Smooth muscle cell (in vitro differentiated cells): ENCODE results near the gene CCDC183. TPM values are rescaled to one million over a fixed set of nuclear protein-coding genes. Genes with fewer than 3 reads are reported as not detected.
"Not testable (repeated sequence)": the region's sequence is repeated elsewhere in the genome, so short reads cannot be mapped to it uniquely, and the experiment has no call there.

Source experiments
- DNase-seq: peaks from one replicate; lab custom pipeline; 2025; ENCODE audit not compliant: unreplicated experiment; lab: John Stamatoyannopoulos, UW
- H2AFZ ChIP-seq: fragments of 200-600 bp; sonication (generic); 2 replicates; pipeline ENCODE4 v1.6.0; 2016; ENCODE audit warnings: antibody characterized with exemption, low read depth, mild to moderate bottlenecking
- H3F3A ChIP-seq: fragments of 200-600 bp; sonication (generic); 2 replicates; pipeline ENCODE4 v1.6.0; 2017; ENCODE audit warnings: antibody characterized with exemption, low read depth
- H3K27ac ChIP-seq: fragments of 200-600 bp; sonication (generic); 2 replicates; pipeline ENCODE4 v1.5.1; 2016; ENCODE audit warnings: low read depth, mild to moderate bottlenecking
- H3K27me3 ChIP-seq: fragments of 200-600 bp; sonication (generic); 2 replicates; pipeline ENCODE4 v1.6.1; 2016; ENCODE audit warnings: low read depth, mild to moderate bottlenecking
- H3K36me3 ChIP-seq: fragments of 200-600 bp; sonication (generic); 2 replicates; pipeline ENCODE4 v1.5.1; 2016; ENCODE audit warnings: low read depth
- H3K4me1 ChIP-seq: fragments of 200-600 bp; sonication (generic); 2 replicates; pipeline ENCODE4 v1.5.1; 2016; ENCODE audit warnings: low read depth
- H3K4me2 ChIP-seq: fragments of 200-600 bp; sonication (generic); 2 replicates; pipeline ENCODE4 v1.6.0; 2016; ENCODE audit warnings: mild to moderate bottlenecking
- H3K4me3 ChIP-seq: fragments of 200-600 bp; sonication (generic); 2 replicates; pipeline ENCODE4 v1.5.1; 2016; ENCODE audit warnings: mild to moderate bottlenecking
- H3K79me2 ChIP-seq: fragments of 200-600 bp; sonication (generic); 2 replicates; pipeline ENCODE4 v1.6.0; 2016; ENCODE audit warnings: low read depth, mild to moderate bottlenecking
- H3K9ac ChIP-seq: fragments of 200-600 bp; sonication (generic); 2 replicates; pipeline ENCODE4 v1.6.0; 2016; ENCODE audit warnings: low read depth
- H3K9me3 ChIP-seq: fragments of 200-600 bp; sonication (generic); replicated peaks from 2 replicates; pipeline ENCODE4 v1.5.1; 2016; ENCODE audit warnings: low read depth
- H4K20me1 ChIP-seq: fragments of 200-600 bp; sonication (generic); 2 replicates; pipeline ENCODE4 v1.6.0; 2016; ENCODE audit warnings: low read depth
- WGBS: methylation state at CpG from one replicate; pipeline ENCODE4 v1.1.7; 2016; ENCODE audit warnings: low lambda C conversion rate; 5-methylcytosine and 5-hydroxymethylcytosine counted together
- polyA plus RNA-seq: library from polyadenylated mRNA; unstranded; fragments of >200 nt; fragmentation: Nextera tagmentation; extraction: Ambion mirVana; gene quantifications from 2 replicates; pipeline ENCODE4 v1.2.1, GENCODE V29; 2016
- total RNA-seq: library from RNA; depleted of rRNA; stranded (reverse); fragments of >200 nt; gene quantifications from 2 replicates; pipeline ENCODE4 v1.2.3, GENCODE V29; 2014
- TF ChIP-seq, protein P1 (sequence below): fragments of 200-600 bp; sonication (generic); IDR thresholded peaks from 2 replicates; pipeline ENCODE4 v1.5.1; 2017; ENCODE audit warnings: borderline replicate concordance, mild to moderate bottlenecking, antibody characterized with exemption; ENCODE audit not compliant: insufficient read depth, poor library complexity, severe bottlenecking

The CCDC183 gene
- total and polyA plus RNA-seq, 2 experiments from 2014 or later = 2.0 to 3.7 TPM

DNA sequence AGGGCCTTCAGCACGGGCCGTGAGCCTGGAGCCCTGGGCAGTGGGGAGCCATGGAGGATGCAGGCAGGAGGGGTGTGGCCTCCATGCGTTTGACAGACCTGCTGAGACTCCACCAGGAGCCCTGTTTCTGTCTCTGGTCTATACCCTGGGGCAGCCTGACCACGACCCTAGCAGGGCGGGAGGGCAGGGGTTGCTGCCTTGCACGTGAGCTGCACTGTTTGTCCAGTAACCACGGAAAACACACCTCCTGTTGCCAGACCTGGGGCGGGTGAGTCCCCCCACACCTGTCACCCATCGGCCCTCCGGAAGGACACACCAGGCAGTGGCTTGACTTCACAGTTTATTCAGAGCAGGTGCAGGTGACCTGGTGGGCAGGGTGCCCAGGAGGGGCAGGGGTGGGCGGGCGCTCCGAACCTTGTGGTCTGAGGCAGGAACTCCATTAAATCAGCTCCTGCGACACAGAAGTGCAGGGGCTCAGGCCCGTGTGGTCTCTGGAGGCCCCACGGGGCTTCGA is 42.0 kb upstream of the CCDC183 start:
- no peak overlapping the region for H3K4me2 ChIP-seq
- no peaks in the 10 kb centered on the region for H3K36me3 ChIP-seq
- no peak for DNase-seq
- TF ChIP-seq, protein P1, sequence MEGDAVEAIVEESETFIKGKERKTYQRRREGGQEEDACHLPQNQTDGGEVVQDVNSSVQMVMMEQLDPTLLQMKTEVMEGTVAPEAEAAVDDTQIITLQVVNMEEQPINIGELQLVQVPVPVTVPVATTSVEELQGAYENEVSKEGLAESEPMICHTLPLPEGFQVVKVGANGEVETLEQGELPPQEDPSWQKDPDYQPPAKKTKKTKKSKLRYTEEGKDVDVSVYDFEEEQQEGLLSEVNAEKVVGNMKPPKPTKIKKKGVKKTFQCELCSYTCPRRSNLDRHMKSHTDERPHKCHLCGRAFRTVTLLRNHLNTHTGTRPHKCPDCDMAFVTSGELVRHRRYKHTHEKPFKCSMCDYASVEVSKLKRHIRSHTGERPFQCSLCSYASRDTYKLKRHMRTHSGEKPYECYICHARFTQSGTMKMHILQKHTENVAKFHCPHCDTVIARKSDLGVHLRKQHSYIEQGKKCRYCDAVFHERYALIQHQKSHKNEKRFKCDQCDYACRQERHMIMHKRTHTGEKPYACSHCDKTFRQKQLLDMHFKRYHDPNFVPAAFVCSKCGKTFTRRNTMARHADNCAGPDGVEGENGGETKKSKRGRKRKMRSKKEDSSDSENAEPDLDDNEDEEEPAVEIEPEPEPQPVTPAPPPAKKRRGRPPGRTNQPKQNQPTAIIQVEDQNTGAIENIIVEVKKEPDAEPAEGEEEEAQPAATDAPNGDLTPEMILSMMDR = no peak
- H4K20me1 ChIP-seq = no peaks in the 10 kb centered on the region
- H3K9ac ChIP-seq = no peak overlapping the region
- no peaks in the 10 kb centered on the region for H3F3A ChIP-seq
- H3K27me3 ChIP-seq = no peaks in the 10 kb centered on the region
- 95% methylated on average over 15 of the region's 17 CpGs for WGBS
- H3K4me3 ChIP-seq = no peak overlapping the region
- no peaks in the 10 kb centered on the region for H3K79me2 ChIP-seq
- H2AFZ ChIP-seq = no peak overlapping the region
- no peaks in the 10 kb centered on the region for H3K4me1 ChIP-seq
- no peak overlapping the region for H3K27ac ChIP-seq
- H3K9me3 ChIP-seq = no peaks in the 10 kb centered on the region

DNA sequence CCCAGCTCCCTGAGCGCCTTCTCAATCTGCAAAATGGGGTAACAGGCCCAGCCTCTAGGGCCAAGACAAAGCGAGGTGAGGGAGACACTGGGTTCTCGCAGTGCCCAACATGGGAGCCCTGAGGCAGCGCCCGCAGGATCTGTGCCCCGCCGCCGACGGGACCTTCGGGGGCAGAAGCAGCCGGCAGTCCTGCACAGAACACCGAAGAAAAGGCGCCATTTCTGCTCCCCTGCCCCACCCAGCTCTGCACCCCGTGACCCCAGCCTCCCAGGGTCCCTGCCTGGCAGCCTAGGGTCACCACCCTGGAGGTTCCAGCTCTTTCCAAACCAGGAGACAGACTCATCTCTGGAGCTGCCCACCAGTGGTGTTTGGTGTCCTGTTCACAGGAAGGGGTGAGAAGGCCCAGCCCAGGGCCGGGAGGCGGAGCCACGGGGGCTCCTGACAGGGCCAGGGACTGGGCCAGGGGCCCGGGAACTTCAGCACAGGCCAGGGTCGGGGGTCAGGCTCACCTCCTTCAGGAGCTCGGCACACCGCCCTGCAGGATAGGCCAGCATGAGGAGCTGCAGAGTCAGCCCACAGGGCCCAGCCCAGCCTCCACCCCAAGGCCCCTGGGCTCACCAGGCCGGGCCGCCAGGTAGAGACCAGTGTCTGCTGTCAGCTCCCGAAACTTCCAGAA is 41.4 kb upstream of the CCDC183 start:
- Histone ChIP-seq H3K27me3 (no peaks in the 10 kb centered on the region), H3K27ac (no peak overlapping the region), H3K9ac (no peak overlapping the region), H3K79me2 (no peaks in the 10 kb centered on the region), H3K9me3 (no peaks in the 10 kb centered on the region), H3K4me1 (no peaks in the 10 kb centered on the region), H3K36me3 (no peaks in the 10 kb centered on the region), H3K4me3 (no peak overlapping the region), H4K20me1 (no peaks in the 10 kb centered on the region), H2AFZ (no peak overlapping the region), H3K4me2 (no peak overlapping the region), H3F3A (no peaks in the 10 kb centered on the region)
- WGBS = 88% methylated on average over 15 of the region's 24 CpGs
- TF ChIP-seq, protein P1 = no peak
- no peak for DNase-seq

DNA sequence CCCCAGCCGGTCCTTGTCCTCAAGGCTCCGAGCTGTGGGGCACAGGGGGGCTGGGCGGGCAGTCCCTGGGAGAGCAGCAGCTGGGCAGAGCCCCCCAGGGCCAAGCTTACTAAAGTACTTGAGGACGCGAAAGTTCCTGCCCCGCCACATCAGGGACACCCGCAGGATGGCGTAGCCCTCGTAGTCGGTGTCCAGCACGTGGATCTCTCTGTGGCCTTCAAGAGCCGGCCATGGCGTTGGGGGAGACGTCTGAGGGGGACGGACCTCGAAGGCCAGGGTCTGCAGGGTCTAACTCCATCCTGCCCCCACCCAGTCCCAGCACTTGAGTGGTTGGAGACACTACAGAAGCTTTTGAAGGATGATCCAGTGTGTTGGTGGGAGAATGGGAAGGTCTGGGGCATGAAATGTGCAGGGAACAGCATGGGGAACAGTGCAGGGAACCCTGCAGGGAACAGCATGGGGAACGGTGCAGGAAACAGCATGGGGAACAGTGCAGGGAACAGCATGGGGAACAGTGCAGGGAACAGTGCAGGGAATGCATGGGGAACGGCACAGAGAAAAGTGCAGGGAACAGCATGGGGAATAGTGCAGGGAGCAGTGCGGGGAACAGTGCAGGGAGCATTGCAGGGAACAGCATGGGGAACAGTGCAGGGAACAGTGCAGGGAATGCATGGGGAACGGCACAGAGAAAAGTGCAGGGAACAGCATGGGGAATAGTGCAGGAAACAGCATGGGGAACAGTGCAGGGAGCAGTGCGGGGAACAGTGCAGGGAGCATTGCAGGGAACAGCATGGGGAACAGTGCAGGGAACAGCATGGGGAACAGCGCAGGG is 40.6 kb upstream of the CCDC183 start:
- WGBS = 96% methylated on average over 21 of the region's 22 CpGs
- H2AFZ ChIP-seq, H3K27ac ChIP-seq, DNase-seq, H3K27me3 ChIP-seq, H4K20me1 ChIP-seq, H3K4me3 ChIP-seq, H3K4me2 ChIP-seq, H3K9ac ChIP-seq, H3F3A ChIP-seq, H3K36me3 ChIP-seq, H3K4me1 ChIP-seq, H3K79me2 ChIP-seq, H3K9me3 ChIP-seq: not testable (repeated sequence)

DNA sequence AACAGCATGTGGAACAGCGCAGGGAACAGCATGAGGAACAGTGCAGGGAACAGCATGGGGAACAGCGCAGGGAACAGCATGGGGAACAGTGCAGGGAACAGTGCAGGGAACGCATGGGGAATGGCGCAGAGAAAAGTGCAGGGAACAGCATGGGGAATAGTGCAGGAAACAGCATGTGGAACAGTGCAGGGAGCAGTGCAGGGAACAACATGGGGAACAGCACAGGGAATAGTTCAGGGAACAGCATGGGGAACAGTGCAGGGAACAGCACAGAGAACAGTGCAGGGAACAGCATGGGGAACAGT is 40.1 kb upstream of the CCDC183 start:
- no peaks in the 10 kb centered on the region for H4K20me1 ChIP-seq
- no peaks in the 10 kb centered on the region for H3K9me3 ChIP-seq
- H3K36me3 ChIP-seq = no peaks in the 10 kb centered on the region
- no peak for DNase-seq
- TF ChIP-seq, protein P1 = no peak
- no peak overlapping the region for H2AFZ ChIP-seq
- H3K79me2 ChIP-seq = no peaks in the 10 kb centered on the region
- no peak overlapping the region for H3K9ac ChIP-seq
- peaks cover 2% of the 10 kb centered on the region for H3K4me1 ChIP-seq
- no peaks in the 10 kb centered on the region for H3K27me3 ChIP-seq
- no peak overlapping the region for H3K4me2 ChIP-seq
- H3F3A ChIP-seq = no peaks in the 10 kb centered on the region
- no peak overlapping the region for H3K4me3 ChIP-seq
- no peak overlapping the region for H3K27ac ChIP-seq
- 93% methylated on average over 4 of the region's 4 CpGs for WGBS
